Measurements from ENCODE around the gene DLG2.
"Not testable (repeated sequence)": the region's sequence is repeated elsewhere in the genome, so short reads cannot be mapped to it uniquely, and the experiment has no call there.

DLG2 gene

GRCh38 chr11:83448686-83449085, 2178.5 kb downstream of the DLG2 start:
- no peak for TF ChIP-seq CTCF (IDR thresholded peaks at IDR 0.05; ENCODE audit: borderline replicate concordance, insufficient read depth, low read depth, low read length)
- H3K4me3 ChIP-seq (ENCODE audit: low read depth, low read length), result no peak overlapping the region

- not testable (repeated sequence) for H3K4me3 ChIP-seq (ENCODE audit: low read depth, low read length)
Observed at GRCh38 chr11:83443880-83444279, 2183.3 kb downstream of the DLG2 start.

GRCh38 chr11:83441601-83442000, 2185.5 kb downstream of the DLG2 start:
- no peak overlapping the region for H3K4me3 ChIP-seq (ENCODE audit: low read depth, low read length)
- no peak for TF ChIP-seq CTCF (IDR thresholded peaks at IDR 0.05; ENCODE audit: borderline replicate concordance, insufficient read depth, low read depth, low read length)

DNA sequence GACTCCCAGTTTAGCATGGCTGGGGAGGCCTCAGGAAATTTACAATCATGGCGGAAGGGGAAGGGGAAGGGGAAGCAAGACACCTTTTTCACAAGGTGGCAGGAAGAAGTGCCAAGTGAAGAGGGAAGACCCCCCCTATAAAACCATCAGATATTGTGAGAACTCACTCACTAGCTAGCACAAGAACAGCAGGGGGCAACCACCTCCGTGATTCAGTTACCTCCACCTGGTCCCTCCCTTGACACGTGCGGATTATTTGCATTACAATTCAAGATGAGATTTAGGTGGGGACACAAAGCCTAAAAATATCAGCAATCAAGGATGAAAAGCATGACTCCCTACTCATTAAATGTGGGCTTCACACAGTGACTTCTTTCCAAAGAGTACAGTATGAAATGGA, 2186.0 kb downstream of the DLG2 start:
- H3K4me3 ChIP-seq (ENCODE audit: low read depth, low read length), result no peak overlapping the region
- TF ChIP-seq CTCF (IDR thresholded peaks at IDR 0.05; ENCODE audit: borderline replicate concordance, insufficient read depth, low read depth, low read length), result no peak

DNA sequence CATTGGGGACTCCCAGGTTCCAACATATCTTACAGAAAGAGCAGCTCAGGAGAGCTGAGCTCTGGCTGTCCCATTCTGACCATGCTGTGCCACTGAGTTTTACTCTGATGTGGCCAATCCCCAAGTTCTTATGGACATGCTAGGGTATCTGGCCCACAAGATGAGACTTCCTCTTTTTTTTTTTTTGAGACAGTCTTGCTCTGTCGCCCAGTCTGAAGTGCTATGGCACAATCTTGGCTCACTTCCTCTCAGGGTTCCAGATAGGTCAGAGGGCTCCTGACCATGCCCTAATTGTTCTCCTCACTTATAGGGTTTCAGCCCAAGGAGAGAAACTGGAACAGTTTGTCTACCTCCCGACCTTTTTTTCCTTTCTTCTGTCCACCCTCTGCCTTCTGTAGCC, 2188.7 kb downstream of the DLG2 start:
- no peak overlapping the region for H3K4me3 ChIP-seq (ENCODE audit: low read depth, low read length)
- no peak for TF ChIP-seq CTCF (IDR thresholded peaks at IDR 0.05; ENCODE audit: borderline replicate concordance, insufficient read depth, low read depth, low read length)

GRCh38 chr11:83437939-83438338, 2189.2 kb downstream of the DLG2 start:
- no peak overlapping the region for H3K4me3 ChIP-seq (ENCODE audit: low read depth, low read length)
- TF ChIP-seq CTCF (IDR thresholded peaks at IDR 0.05; ENCODE audit: borderline replicate concordance, insufficient read depth, low read depth, low read length), result no peak

GRCh38 chr11:83436855-83437254, 2190.3 kb downstream of the DLG2 start:
- no peak overlapping the region for H3K4me3 ChIP-seq (ENCODE audit: low read depth, low read length)
- no peak for TF ChIP-seq CTCF (IDR thresholded peaks at IDR 0.05; ENCODE audit: borderline replicate concordance, insufficient read depth, low read depth, low read length)

- H3K4me3 ChIP-seq (ENCODE audit: low read depth, low read length), result not testable (repeated sequence)
Observed at GRCh38 chr11:83434812-83435211, 2192.3 kb downstream of the DLG2 start.

Measured in GM12875 (cell line).